ENCODE data around the gene SLC22A12.

Gene SLC22A12

DNA sequence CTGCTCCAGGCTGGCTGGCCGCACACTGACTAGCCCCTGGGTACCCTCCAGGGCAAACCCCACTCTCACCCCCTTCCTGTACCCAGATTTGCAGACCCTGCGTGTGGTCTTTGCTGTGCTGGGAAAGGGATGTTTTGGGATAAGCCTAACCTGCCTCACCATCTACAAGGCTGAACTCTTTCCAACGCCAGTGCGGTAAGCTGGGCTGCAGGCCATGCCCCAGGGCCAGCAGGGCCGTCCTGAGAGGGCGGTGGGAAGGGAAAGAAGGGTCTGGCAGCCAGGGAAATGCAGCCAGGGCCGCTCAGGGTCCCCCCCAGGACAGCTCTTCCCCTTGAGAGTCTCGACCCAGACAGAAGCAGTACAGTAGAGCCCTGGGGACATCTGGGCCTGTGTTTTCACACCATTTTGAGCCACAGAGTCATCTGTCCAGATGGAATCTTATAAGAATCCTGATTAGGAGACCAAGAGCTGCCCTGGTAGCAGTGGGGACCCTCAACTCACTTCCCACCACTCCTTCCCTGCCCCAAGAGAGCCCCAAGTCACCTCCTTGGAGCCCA is 22.4 kb upstream of the SLC22A12 start:
- no peak for TF ChIP-seq CTCF (IDR thresholded peaks at IDR 0.05; ENCODE audit: insufficient read depth, low read length, poor library complexity, severe bottlenecking)
- Histone ChIP-seq H3K36me3 (ENCODE audit: control insufficient read depth, insufficient read depth, low read length) (no peaks in the 10 kb centered on the region), H3K27me3 (replicated peaks; ENCODE audit: control insufficient read depth, insufficient read depth, low read length) (no peaks in the 10 kb centered on the region; the same call in 1 of the 2 replicates), H3K4me3 (replicated peaks; ENCODE audit: low read depth, low read length) (no peak overlapping the region)
- no peak for DNase-seq (ENCODE audit: extremely low read depth, insufficient read length)

GRCh38 chr11:64569300-64569970 is 21.6 kb upstream of the SLC22A12 start:
- Histone ChIP-seq H3K4me3 (replicated peaks; ENCODE audit: low read depth, low read length) (no peak overlapping the region), H3K36me3 (ENCODE audit: control insufficient read depth, insufficient read depth, low read length) (no peaks in the 10 kb centered on the region), H3K27me3 (replicated peaks; ENCODE audit: control insufficient read depth, insufficient read depth, low read length) (no peaks in the 10 kb centered on the region; the same call in 1 of the 2 replicates)
- no peak for TF ChIP-seq CTCF (IDR thresholded peaks at IDR 0.05; ENCODE audit: insufficient read depth, low read length, poor library complexity, severe bottlenecking)
- DNase-seq (ENCODE audit: extremely low read depth, insufficient read length) = no peak

DNA sequence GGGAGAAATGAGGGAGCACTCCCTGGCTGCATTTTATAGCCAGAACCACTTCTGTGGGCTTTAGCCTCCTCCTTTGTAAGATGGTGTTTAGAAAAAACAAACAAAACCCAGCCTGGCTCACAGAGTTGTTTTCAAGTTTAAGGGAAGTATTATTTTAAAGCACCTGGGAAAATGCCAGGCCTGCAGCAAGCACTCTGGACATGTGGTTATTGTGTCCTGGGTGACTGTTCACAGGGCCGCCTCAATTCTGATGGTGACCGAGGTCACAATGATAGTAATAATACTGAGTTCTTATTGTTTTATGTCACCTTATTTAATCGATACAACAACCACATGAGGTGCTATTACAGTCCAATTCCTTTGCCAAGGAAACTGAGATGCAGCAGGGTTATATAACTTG is 20.7 kb upstream of the SLC22A12 start:
- H3K4me3 ChIP-seq (replicated peaks; ENCODE audit: low read depth, low read length) = no peak overlapping the region
- H3K36me3 ChIP-seq (ENCODE audit: control insufficient read depth, insufficient read depth, low read length) = no peaks in the 10 kb centered on the region
- DNase-seq (ENCODE audit: extremely low read depth, insufficient read length) = no peak
- no peak for TF ChIP-seq CTCF (IDR thresholded peaks at IDR 0.05; ENCODE audit: insufficient read depth, low read length, poor library complexity, severe bottlenecking)
- no peaks in the 10 kb centered on the region; the same call in 1 of the 2 replicates for H3K27me3 ChIP-seq (replicated peaks; ENCODE audit: control insufficient read depth, insufficient read depth, low read length)

DNA sequence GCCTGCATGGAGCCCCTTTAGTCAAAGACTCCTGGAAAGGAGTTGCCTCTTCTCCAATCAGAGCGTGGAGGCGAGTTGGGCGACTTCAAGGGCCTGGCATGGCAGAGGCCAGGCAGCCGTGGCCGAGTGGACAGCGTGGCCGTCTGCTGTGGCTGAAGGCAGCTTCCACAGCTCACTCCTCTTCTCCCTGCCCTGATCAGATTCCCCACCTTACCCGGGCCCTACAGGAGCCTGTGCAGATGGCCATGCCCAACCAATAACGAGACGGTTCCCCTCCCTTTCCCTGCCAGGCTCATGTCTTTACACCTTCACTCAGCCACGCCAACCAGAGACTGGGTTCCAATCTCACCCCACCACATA is 20.0 kb upstream of the SLC22A12 start:
- H3K4me3 ChIP-seq (replicated peaks; ENCODE audit: low read depth, low read length) = no peak overlapping the region
- no peak for TF ChIP-seq CTCF (IDR thresholded peaks at IDR 0.05; ENCODE audit: insufficient read depth, low read length, poor library complexity, severe bottlenecking)
- no peaks in the 10 kb centered on the region for H3K36me3 ChIP-seq (ENCODE audit: control insufficient read depth, insufficient read depth, low read length)
- DNase-seq (ENCODE audit: extremely low read depth, insufficient read length) = no peak
- H3K27me3 ChIP-seq (replicated peaks; ENCODE audit: control insufficient read depth, insufficient read depth, low read length) = no peaks in the 10 kb centered on the region; the same call in 1 of the 2 replicates

- H3K36me3 ChIP-seq (ENCODE audit: control insufficient read depth, insufficient read depth, low read length) = no peaks in the 10 kb centered on the region
- no peaks in the 10 kb centered on the region; the same call in 1 of the 2 replicates for H3K27me3 ChIP-seq (replicated peaks; ENCODE audit: control insufficient read depth, insufficient read depth, low read length)
- TF ChIP-seq CTCF (IDR thresholded peaks at IDR 0.05; ENCODE audit: insufficient read depth, low read length, poor library complexity, severe bottlenecking) = no peak
- DNase-seq (ENCODE audit: extremely low read depth, insufficient read length) = no peak
- H3K4me3 ChIP-seq (replicated peaks; ENCODE audit: low read depth, low read length) = no peak overlapping the region
Observed at GRCh38 chr11:64571410-64572091, 19.5 kb upstream of the SLC22A12 start.
